ENCODE results near the gene BRSK2.

The BRSK2 gene

DNA sequence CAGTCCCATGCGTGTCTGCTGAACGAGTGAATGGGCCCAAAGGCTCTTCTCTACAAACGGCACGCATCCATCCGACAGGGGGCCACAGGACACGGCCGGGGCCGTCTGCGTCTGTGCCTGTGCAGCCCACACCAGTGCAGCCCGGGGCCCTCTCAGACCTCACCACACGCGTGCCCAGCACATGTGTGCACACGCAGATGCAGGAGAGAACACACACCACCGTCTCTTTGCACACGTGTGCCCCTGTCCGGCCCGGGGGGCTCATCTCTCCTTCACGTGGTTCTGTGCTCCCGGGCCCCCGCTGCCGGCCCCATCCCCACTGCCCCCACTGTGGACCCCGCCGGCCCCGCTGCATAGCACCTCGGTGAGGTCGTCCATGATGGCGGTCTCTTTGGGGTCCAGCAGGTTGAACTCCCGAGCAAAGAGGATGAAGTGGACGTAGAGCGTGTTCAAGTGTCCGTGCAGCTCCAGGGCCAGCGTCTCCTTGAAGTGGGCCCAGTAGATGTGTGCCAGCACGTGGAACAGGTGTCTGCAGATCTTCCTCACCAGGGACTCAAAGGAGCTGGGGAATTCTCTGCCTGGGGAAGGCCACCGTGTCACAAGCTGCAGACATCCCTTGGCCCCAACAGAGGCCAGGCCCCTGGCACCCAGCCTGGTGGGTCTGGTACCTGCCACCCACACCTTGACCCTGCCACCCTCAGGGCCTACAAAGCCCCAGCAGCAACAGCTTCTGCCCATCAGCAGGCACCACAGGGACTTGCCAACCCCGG lies 80.4 kb downstream of the BRSK2 start:
- no peak for DNase-seq

DNA sequence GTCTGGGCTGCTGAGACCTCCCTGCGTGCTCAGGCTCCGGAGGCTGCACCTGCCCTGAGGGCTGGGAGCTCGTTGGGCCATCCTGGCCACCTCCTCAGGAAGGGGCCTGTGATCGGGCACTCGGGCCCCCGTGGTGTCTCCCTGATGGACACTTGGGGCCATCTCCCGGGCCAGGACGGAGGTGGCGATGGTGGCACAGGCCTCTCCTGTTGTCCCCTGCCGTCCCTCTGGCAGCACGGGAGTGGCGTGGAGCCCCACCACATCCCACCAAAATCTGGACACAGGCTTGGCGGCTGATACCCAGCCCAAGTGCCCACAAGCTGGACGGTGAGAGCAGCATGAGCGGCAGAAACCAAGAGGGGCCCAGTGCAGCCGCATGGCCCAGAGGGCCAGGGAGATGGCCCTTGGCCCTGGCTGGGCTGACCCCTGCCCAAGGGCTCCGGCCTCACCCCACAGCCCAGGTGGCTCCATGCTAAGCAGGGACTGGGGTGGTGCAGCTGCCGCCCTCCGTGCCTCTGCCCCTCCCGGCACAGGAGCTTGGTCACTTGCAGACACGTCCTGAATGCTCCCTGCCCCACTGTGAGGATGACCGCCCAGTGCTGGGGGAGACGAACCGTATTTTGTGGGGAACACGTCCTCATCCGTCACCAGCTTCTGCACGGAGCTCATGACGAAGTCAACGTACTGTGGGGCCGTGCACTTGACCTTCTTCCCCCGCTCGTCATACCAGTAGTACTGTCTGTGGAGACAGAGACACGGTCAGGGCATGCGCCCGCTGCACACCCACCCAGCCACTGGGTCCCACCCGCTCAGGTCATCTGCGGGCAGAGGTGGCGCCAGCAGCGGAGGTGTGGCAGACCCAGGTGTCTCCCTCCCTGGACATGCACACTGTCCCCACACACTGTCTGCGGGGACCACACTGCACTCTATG lies 81.2 kb downstream of the BRSK2 start:
- DNase-seq, result no peak

DNA sequence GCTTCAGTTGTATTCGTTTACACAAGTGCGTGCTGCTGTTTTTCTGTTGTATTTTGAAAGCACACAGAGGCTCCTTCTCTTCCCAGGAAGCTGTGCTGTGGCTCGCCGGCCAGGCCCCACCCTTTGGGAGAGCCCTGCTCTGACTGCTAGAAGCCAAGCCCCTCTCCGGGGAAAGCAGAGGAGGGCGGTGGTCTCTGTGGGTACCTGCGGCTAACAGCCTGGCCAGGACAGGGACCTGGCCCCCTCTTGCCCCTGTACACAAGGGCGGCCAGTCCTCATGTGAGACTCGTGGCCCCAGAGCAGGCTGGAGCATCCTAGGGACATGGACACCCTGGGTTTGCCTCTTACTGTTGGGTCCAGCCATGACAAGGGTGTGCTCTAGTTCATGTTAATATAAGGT lies 82.0 kb downstream of the BRSK2 start:
- DNase-seq, result no peak

GRCh38 chr11:1472180-1473005 lies 82.7 kb downstream of the BRSK2 start:
- no peak for DNase-seq

GRCh38 chr11:1473011-1473628 lies 83.4 kb downstream of the BRSK2 start:
- no peak for DNase-seq

DNA sequence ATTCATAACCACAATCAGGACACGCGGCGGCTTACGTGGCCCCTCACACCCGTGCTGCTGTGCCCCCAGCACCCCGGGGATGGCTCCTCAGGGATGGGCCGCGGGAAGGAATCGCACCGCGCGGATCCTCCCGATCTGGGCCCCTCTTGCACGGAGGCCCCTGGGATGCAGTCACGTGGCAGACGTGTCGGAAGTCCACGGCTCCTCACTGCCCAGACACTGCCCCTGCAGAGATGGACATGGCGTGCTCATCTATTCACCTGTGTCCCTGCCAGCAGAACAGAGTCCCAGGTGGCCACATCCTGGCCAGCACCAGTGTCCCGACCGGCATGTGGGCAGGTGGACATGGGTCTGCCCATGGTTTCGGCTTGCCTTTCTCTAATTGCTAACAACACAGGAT lies 84.1 kb downstream of the BRSK2 start:
- no peak for DNase-seq

DNA sequence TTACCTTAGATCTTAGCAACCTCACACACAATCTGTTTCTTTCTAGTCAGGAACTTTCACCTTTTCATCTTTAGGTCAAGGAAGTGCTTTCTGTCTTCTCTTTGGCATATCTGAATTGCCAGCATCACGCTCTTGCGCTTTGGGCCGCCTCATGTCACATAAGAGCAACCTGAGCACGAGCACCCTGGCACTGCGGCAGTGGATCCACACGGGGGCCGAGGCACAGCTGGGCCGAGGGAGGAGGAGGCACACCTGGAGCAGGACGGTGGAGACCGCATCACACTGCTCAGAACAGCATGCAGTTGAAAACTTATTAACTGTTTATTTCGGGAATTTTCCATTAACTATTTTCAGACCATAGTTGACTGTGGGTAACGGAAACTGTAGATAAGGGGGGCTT lies 86.1 kb downstream of the BRSK2 start:
- no peak for DNase-seq

DNA sequence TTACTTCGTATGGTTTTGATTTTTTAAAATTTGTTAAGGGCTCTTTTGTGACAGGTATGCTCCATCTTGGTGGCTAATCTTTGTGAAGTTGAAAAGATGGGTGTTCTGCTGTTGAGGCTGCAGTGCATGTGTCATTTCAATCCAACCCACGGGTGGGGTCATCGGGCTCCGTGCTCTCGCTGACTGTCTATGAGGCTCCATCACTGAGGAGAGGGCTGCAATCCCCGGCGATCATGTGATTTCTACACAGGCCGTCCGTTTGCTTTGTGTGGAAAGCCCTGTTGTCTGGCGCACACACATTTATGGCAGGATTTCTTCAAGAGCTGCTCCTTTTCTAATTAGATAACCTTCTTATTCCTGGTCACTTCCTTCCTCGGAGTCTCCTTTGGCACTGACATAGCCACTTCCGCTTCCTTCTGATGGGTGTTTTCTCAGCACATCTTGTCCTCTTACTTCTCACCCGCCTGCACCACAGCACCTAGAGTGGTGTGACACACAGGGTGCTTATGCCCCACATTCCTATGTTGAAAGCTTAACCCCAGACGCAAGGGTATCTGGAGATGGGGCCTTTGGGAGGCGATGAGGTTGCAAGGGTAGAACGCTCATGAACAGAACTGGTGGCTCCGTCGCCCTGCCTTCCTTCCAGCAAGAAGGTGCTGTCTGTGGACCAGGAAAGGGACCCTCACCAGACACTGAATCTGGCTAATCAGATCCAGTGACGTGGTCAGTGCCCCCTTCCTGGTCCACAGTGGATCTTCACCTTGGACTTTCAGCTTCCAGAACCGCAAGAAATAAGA lies 87.4 kb downstream of the BRSK2 start:
- DNase-seq, result no peak

DNA sequence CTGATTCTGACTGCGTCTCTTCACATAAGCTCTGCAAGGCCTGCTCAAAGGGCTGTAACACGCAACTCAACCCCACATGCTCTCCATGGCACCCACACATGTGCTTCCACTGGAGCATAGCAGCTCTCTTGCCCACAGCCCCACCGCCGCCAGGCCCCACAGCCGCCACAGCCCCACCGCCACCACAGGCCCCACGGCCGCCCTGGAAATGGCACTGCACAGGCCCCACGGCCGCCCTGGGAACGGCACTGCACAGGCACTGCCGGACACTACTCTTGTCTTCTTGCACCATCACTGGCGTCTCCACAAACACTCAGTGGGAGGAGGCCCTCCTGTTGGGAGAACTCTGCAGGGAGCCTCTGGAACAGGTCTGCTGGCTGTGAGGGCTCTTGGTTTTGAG lies 88.3 kb downstream of the BRSK2 start:
- no peak for DNase-seq

- DNase-seq, result no peak
These were observed 88.8 kb downstream of the BRSK2 start for GRCh38 chr11:1478544-1478943.

DNA sequence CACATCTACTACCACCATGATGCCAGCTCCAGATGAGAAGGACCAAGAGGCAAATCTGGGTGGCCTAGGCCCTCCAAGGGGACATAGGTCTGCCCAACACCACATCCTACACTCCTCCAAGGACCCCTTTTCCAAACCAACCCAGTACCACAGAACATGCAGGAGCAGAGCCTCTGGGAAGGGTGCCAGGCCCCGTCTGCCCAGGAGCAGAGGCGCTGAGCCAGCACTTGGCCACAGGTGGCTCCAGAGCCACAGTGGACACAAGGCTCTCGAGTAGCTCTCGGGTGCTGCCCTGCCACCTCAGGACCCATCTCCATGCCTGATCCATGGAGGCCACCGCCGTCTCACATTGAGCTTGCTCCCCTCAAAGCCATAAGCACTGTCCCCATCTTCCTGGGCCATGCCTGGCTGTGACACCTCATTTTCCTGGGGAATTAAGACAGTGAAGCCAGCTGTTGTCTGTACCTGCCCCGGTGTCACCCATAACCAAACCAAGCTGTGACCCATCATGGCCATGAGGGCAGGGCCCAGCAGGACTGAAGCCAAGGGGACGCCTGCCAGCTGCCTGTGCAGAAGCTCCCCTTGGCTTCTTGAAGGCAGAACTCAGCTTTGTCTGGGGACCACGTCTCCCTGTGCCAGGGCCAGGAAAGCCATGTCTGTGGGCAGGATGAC lies 89.4 kb downstream of the BRSK2 start:
- no peak for DNase-seq

DNA sequence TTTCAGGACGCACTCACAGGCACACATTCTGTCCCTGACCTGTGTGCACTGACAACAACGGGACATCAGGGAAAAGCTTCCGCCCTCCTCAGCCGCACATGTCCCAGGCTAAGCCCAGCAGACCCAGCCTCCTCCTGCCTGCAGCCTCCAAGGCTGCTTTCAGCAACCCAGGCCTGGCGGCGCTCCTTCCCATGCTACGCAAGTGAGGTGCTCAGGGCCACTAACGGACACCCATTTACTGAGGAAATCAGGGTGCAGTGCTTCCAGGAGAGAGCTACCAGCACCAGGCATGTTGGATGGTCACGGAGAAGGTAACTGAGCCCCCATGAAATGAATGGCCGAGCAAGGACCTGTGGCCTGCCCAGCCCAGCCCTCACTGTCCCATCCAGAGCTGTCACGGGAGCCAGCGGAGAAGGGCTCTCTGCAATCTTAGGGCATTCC lies 90.0 kb downstream of the BRSK2 start:
- no peak for DNase-seq

DNA sequence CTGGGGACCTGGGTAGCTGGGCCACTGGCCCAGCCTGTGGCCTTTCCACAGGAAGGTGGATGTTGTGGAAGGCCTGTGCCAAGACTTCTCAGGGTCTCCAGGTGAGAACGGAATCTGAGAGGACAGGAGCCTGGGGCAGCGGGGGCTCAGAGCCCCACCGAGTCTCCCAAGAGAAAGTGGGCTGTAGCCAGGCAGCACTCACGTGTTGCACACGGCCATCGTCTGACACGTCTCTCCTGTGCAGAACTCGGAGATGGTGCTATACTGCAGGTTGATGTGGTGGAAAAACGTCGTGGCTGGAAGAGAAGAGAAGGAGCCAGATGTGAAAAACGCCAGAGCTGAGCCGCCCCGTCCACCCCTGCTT lies 90.4 kb downstream of the BRSK2 start:
- no peak for DNase-seq

DNA sequence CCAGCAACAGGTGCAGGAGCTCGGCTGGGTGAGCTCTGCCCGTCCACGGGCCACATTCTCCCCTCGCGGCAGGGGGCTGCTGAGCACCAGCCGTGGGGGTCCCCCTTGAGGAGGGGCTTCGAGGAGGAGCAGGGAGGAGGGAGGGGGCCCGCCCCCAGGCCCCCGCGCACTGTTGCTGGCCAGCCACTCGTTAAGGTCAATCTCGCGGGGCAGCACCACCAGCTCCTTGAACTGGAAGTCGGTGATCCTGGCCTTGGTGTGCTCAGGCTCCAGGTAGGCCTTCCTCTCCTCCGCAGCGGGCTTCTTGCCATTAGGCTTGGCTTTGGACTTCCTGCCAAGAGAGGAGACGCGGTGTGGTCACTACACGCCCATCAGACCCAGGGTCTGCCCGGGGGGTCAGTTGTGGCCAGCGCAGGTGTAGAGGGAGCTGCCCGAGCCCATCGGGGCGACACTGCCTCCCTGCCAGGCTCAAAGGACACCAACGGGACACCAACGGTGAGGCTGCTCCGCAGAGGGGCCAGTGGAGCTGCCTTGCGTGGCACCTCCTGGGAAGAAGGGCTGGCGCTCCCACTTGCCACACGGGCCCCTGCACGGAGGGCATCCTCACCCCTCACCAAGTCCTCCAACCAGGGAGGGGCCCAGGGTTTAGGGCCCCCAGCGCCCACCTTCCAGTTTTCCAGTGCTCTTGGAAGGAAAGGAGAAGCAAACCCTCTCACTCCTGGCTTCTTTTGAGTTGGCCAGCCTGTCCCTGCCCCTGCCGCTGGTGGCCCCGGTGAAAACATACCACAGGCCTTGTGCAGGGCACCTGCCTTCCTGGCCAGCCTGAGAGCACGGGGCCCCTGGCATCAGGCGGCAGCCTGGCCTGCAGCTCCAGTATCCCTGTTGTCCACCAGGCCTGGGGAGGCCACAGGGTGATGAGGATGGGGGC lies 91.1 kb downstream of the BRSK2 start:
- no peak for DNase-seq

DNA sequence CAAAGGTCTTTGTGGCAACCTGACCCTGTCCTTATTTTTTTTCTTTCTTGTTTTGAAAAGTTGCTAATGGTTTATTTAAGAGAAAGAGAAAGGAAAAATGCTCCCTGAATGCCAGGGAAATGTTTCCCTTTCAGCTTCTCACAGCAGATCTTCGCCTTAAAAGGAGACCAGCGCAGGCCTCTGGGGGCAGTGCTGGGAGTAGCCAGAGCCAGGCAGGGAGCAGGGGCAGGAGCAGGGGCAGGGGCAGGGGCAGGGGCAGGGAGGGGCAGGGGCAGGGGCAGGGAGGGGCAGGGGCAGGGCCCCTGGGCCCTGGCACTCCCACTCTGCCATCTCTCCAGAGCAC lies 91.7 kb downstream of the BRSK2 start:
- DNase-seq, result no peak

- DNase-seq, result no peak
These were observed 92.2 kb downstream of the BRSK2 start for GRCh38 chr11:1481861-1482441.

- DNase-seq, result no peak
These were observed 93.1 kb downstream of the BRSK2 start for GRCh38 chr11:1482581-1483444.

DNA sequence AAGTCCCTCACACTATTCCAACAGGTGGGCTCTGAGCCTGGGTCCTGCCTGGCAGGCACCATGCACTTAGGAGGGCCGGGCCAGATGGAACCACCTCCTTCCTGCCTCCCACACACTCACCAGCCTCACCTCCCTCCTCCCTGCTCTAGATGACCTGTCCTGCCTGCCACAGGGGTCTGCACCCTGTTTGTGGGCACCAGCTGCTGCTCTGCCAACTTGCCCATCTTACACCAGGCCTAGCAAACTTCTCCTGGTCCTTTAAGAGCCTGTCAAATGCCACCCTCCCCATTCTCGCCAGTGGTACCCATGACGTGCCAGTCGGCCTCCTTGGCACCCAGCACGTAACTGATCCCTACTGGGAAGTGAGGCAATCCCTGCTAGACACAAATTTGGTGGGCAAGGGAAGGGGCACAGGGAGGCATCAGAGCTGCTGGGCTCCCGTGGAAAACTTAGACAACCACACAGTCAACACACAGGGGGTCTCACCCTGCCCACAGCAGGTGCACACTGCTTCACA lies 93.8 kb downstream of the BRSK2 start:
- DNase-seq, result no peak

Measured in CD4-positive, alpha-beta T cell treated with Interleukin-10 for 1 hour (primary cell).